Neural progenitor cell (in vitro differentiated cells): ENCODE results near the gene TCP10L.

Source experiments
- EZH2 ChIP-seq: fragments of 200-600 bp; sonication (generic); IDR thresholded peaks from 2 replicates; pipeline ENCODE4 v1.6.1; 2017; ENCODE audit warnings: antibody characterized with exemption, mild to moderate bottlenecking, moderate library complexity
- EZH2phosphoT487 ChIP-seq: fragments of 200-600 bp; sonication (generic); IDR thresholded peaks from 2 replicates; pipeline ENCODE4 v1.6.1; 2017; ENCODE audit warnings: antibody characterized with exemption
- TF ChIP-seq, protein P1 (sequence below): fragments of 200-600 bp; sonication (generic); IDR thresholded peaks from 2 replicates; pipeline ENCODE4 v1.5.1; 2017; ENCODE audit warnings: antibody characterized with exemption, mild to moderate bottlenecking

DNA sequence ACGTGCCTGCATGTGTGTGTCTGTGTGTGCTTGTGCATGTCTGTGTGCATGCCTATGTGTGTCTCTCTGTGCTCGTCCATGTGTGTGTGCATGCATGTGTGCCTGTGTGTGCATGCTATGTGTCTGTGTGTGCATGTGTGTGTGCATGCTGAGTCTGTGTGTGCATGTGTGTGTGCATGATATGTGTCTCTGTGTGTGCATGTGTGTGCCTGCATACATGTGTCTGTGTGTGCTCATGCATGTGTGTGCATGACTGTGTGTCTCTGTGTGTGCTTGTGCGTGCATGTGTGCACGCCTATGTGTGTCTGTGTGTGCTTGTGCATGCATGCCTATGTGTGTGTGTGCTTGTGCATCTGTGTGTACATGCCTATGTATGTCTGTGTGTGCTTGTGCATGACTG is 52.3 kb downstream of the TCP10L start:
- TF ChIP-seq, protein P1, sequence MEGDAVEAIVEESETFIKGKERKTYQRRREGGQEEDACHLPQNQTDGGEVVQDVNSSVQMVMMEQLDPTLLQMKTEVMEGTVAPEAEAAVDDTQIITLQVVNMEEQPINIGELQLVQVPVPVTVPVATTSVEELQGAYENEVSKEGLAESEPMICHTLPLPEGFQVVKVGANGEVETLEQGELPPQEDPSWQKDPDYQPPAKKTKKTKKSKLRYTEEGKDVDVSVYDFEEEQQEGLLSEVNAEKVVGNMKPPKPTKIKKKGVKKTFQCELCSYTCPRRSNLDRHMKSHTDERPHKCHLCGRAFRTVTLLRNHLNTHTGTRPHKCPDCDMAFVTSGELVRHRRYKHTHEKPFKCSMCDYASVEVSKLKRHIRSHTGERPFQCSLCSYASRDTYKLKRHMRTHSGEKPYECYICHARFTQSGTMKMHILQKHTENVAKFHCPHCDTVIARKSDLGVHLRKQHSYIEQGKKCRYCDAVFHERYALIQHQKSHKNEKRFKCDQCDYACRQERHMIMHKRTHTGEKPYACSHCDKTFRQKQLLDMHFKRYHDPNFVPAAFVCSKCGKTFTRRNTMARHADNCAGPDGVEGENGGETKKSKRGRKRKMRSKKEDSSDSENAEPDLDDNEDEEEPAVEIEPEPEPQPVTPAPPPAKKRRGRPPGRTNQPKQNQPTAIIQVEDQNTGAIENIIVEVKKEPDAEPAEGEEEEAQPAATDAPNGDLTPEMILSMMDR, result no peak
- TF ChIP-seq EZH2, result no peak
- TF ChIP-seq EZH2phosphoT487, result no peak
